H1 (cell line): Measurements from ENCODE around the gene KIFC1.

Experiments used
- KDM4A ChIP-seq: IDR thresholded peaks from one replicate; pipeline ENCODE4 v1.7.1; 2012; ENCODE audit warnings: low read depth, mild to moderate bottlenecking, moderate library complexity, low read length, inconsistent platforms; ENCODE audit not compliant: severe bottlenecking
- POLR2A ChIP-seq, 2 experiments: IDR thresholded peaks; 1 replicate in 1 of 2; 2 replicates in 1 of 2; pipeline ENCODE4 v1.6.1; 2011; ENCODE audit warnings: low read depth in 2 of 2, low read length in 2 of 2, mild to moderate bottlenecking in 2 of 2; ENCODE audit errors: control extremely low read depth in 1 of 2
- TF ChIP-seq, protein P1 (sequence below), 3 experiments: IDR thresholded peaks; 1 replicate in 2 of 3; 2 replicates in 1 of 3; pipeline versions ENCODE4 v1.5.1 to v1.6.1; 2011; ENCODE audit warnings: low read length in 3 of 3, mild to moderate bottlenecking in 3 of 3, inconsistent platforms in 2 of 3, low read depth in 1 of 3, moderate library complexity in 1 of 3; ENCODE audit not compliant: insufficient read depth in 1 of 3; ENCODE audit errors: control extremely low read depth in 1 of 3

DNA sequence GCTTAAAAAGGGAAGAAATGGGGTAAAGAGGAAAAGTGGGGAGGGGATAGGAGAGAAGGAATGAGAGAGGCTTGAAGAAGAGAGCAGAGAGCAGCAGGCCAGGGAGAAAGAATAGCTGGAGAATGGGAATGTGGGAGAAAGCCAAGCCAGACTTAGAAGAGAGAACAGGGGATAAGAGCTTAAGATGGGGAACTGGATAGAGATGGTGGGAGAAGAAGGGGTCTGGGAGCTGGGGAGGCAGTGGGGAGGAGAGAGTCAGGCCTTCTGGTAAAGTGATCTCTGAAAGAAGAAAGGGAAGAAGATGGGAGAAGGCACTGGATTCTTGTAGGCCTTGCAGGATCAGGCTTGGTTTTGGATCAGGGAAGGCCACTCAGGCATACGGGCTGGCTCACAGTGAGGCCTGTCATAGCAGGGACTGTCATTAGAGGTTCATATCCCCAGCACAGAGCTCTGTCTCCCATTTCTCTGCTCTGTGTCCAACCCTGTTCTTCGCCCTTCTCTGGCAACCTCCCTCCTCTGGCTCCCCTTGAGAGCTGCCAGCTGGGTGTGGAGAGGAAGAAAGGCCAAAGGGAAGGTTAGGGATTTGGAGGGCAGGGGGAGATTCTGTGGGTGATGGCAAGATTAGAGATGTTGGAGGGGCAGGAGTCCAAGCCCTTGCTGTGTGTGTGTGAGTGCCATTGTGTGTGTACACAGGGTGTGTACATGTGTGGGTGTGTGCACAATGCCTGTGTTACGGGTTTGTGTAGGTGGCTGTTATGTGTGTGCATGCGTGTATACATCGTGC is 37.5 kb downstream of the KIFC1 start:
- TF ChIP-seq, protein P1, sequence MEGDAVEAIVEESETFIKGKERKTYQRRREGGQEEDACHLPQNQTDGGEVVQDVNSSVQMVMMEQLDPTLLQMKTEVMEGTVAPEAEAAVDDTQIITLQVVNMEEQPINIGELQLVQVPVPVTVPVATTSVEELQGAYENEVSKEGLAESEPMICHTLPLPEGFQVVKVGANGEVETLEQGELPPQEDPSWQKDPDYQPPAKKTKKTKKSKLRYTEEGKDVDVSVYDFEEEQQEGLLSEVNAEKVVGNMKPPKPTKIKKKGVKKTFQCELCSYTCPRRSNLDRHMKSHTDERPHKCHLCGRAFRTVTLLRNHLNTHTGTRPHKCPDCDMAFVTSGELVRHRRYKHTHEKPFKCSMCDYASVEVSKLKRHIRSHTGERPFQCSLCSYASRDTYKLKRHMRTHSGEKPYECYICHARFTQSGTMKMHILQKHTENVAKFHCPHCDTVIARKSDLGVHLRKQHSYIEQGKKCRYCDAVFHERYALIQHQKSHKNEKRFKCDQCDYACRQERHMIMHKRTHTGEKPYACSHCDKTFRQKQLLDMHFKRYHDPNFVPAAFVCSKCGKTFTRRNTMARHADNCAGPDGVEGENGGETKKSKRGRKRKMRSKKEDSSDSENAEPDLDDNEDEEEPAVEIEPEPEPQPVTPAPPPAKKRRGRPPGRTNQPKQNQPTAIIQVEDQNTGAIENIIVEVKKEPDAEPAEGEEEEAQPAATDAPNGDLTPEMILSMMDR (IDR thresholded peaks at IDR 0.05; ENCODE audit: control extremely low read depth in 1 of 3, insufficient read depth in 1 of 3, low read depth in 1 of 3, low read length in 3 of 3), result no peak
- no peak for TF ChIP-seq POLR2A (IDR thresholded peaks at IDR 0.05; ENCODE audit: control extremely low read depth in 1 of 2, low read depth in 2 of 2, low read length in 2 of 2)
- no peak for TF ChIP-seq KDM4A
